Gastrocnemius medialis (tissue), 4 donors: ENCODE measurements around the gene CFAP70.

Experiments
- POLR2A ChIP-seq, 2 donors: fragments of 450-650 bp; IDR thresholded peaks; one replicate each; pipeline ENCODE4 v1.6.1; 2017; ENCODE audit warnings: antibody characterized with exemption in 2 of 2, mild to moderate bottlenecking in 2 of 2, moderate library complexity in 2 of 2
- TF ChIP-seq, protein P1 (sequence below), 5 experiments: fragments of 450-650 bp in 3 of 5; fragments of 200-600 bp in 2 of 5; sonication (generic) in 2 of 5; IDR thresholded peaks in 4 of 5; conservative IDR thresholded peaks in 1 of 5; 1 replicate in 4 of 5; 2 replicates in 1 of 5; pipeline ENCODE4 v1.5.1; 2016 to 2019; ENCODE audit warnings: antibody characterized with exemption in 5 of 5, mild to moderate bottlenecking in 3 of 5, moderate library complexity in 3 of 5

DNA sequence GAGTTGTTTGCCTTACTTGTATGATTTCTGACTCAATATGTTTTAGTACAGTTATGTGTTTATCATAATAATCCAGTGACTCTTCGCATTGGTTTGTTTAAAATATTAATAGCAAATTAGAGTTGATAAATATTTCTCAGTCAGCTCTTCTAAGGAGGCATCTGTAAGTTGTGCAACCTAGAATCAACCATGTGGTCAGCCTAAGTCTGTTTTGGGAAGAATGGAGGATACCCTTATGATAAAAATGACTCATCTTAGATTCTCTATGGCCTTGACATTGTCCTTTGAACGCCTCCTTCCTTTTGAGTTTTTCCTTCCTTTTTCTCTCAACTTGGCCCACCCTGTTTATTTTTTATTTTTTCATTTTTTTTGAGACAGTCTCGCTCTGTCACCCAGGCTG is 130.4 kb downstream of the CFAP70 start:
- TF ChIP-seq, protein P1, sequence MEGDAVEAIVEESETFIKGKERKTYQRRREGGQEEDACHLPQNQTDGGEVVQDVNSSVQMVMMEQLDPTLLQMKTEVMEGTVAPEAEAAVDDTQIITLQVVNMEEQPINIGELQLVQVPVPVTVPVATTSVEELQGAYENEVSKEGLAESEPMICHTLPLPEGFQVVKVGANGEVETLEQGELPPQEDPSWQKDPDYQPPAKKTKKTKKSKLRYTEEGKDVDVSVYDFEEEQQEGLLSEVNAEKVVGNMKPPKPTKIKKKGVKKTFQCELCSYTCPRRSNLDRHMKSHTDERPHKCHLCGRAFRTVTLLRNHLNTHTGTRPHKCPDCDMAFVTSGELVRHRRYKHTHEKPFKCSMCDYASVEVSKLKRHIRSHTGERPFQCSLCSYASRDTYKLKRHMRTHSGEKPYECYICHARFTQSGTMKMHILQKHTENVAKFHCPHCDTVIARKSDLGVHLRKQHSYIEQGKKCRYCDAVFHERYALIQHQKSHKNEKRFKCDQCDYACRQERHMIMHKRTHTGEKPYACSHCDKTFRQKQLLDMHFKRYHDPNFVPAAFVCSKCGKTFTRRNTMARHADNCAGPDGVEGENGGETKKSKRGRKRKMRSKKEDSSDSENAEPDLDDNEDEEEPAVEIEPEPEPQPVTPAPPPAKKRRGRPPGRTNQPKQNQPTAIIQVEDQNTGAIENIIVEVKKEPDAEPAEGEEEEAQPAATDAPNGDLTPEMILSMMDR (IDR thresholded peaks at IDR 0.05 in 4 of 5, conservative IDR thresholded peaks at IDR 0.05 in 1 of 5), result no peak
- no peak for TF ChIP-seq POLR2A (IDR thresholded peaks at IDR 0.05)
